A549 (cell line): ENCODE measurements around the gene HPSE. TPM values are rescaled to one million over a fixed set of nuclear protein-coding genes. Genes with fewer than 3 reads are reported as not detected.
A peak's percentile ranks its signal among the peaks of the same experiment; 100 is the strongest.

ENCODE experiments used
- ATAC-seq, 2 experiments: fragments of 200-7000 bp in 1 of 2; fragments of >200 bp in 1 of 2; cut with Nextera tagmentation in 1 of 2; cut with Tn5 transposase in 1 of 2; 3 replicates each; pipeline versions ENCODE4 v1.8.0 to v1.9.1; 2018 to 2020; ENCODE audit warnings: mild to moderate bottlenecking in 1 of 2, moderate library complexity in 1 of 2
- CTCF ChIA-PET: fragments of 300-600 bp; sonication (Branson Sonifier 250); formaldehyde crosslinking; extraction: SDS; loops from one replicate; lab custom pipeline; 2021; ENCODE audit warnings: antibody characterized with exemption, inconsistent platforms; lab: Yijun Ruan, JAX
- POLR2A ChIA-PET: fragments of 350-600 bp; formaldehyde crosslinking; extraction: SDS; loops from one replicate; lab custom pipeline; 2021; ENCODE audit warnings: antibody characterized with exemption, inconsistent platforms; lab: Yijun Ruan, JAX
- DNase-seq, 2 experiments: peaks; one replicate each; pipeline versions ENCODE4 v3.0.0 to v3.0.0-alpha.2; 2011 to 2016; ENCODE audit warnings: low read depth in 1 of 2, low spot score in 1 of 2
- FAIRE-seq: peaks from 2 replicates; lab custom pipeline; 2011; peaks lifted over from hg19 to GRCh38; lab: Jason Lieb, UNC
- H3K27ac ChIP-seq, 2 experiments: fragments of >200 bp; sonication (Bioruptor Twin); formaldehyde crosslinking; 3 replicates each; pipeline ENCODE4 v1.5.1; 2016 to 2017
- H3K4me1 ChIP-seq: fragments of >200 bp; sonication (Bioruptor Twin); formaldehyde crosslinking; 3 replicates; pipeline ENCODE4 v1.6.1; 2016
- H3K4me2 ChIP-seq: fragments of >200 bp; sonication (Bioruptor Twin); formaldehyde crosslinking; 3 replicates; pipeline ENCODE4 v1.6.1; 2016
- H3K4me3 ChIP-seq: fragments of >200 bp; sonication (Bioruptor Twin); formaldehyde crosslinking; 3 replicates; pipeline ENCODE4 v1.5.1; 2016
- H3K9me3 ChIP-seq: fragments of >200 bp; sonication (Bioruptor Twin); formaldehyde crosslinking; 3 replicates; pipeline ENCODE4 v1.6.1; 2016
- CBX2 ChIP-seq: fragments of 200-600 bp; sonication (generic); IDR thresholded peaks from 2 replicates; pipeline ENCODE4 v1.6.1; 2016; ENCODE audit warnings: low read depth, mild to moderate bottlenecking, borderline replicate concordance
- CBX8 ChIP-seq: fragments of 200-600 bp; sonication (generic); IDR thresholded peaks from 2 replicates; pipeline ENCODE4 v1.6.1; 2016
- CEBPB ChIP-seq, 2 experiments: fragments of >200 bp in 1 of 2; sonication (Bioruptor Twin) in 1 of 2; formaldehyde crosslinking in 1 of 2; IDR thresholded peaks; 2 replicates each; pipeline ENCODE4 v1.6.1; 2012 to 2016
- CHD2 ChIP-seq: fragments of 150-350 bp; IDR thresholded peaks from 2 replicates; pipeline ENCODE4 v1.6.1; 2014; ENCODE audit warnings: low read length; ENCODE audit not compliant: partially characterized antibody
- CTCF ChIP-seq: fragments of >200 bp; sonication (Bioruptor Twin); formaldehyde crosslinking; IDR thresholded peaks from 3 replicates; pipeline ENCODE4 v1.5.1; 2016
- EHF ChIP-seq: fragments of 250-450 bp; sonication (Bioruptor Pico); IDR thresholded peaks from 2 replicates; pipeline ENCODE4 v1.5.0; 2020; ENCODE audit warnings: mild to moderate bottlenecking
- ELK1 ChIP-seq: fragments of 150-350 bp; IDR thresholded peaks from 2 replicates; pipeline ENCODE4 v1.6.1; 2014; ENCODE audit warnings: low read depth, mild to moderate bottlenecking, low read length
- FOSL2 ChIP-seq, 2 experiments: fragments of 450-650 bp in 1 of 2; fragments of >200 bp in 1 of 2; sonication (Bioruptor Twin) in 1 of 2; formaldehyde crosslinking; IDR thresholded peaks; 2 replicates each; pipeline versions ENCODE4 v1.5.0 to v1.6.1; 2016 to 2020; ENCODE audit warnings: mild to moderate bottlenecking in 1 of 2, moderate library complexity in 1 of 2
- GATA3 ChIP-seq: IDR thresholded peaks from 2 replicates; pipeline ENCODE4 v1.6.1; 2012; ENCODE audit warnings: borderline replicate concordance
- HEYL ChIP-seq: fragments of 250-450 bp; sonication (Bioruptor Pico); IDR thresholded peaks from 2 replicates; pipeline ENCODE4 v1.8.0; 2021; ENCODE audit warnings: mild to moderate bottlenecking, moderate library complexity
- MAFK ChIP-seq: fragments of 450-650 bp; IDR thresholded peaks from 2 replicates; pipeline ENCODE4 v1.6.1; 2014; ENCODE audit not compliant: partially characterized antibody
- NPAS2 ChIP-seq: fragments of 250-450 bp; sonication (Bioruptor Pico); IDR thresholded peaks from 2 replicates; pipeline ENCODE4 v1.8.0; 2022; ENCODE audit warnings: mild to moderate bottlenecking, moderate library complexity, borderline replicate concordance
- POLR2AphosphoS2 ChIP-seq: conservative IDR thresholded peaks from 2 replicates; pipeline ENCODE4 v1.6.1; 2012; ENCODE audit warnings: low read length, improper control_type of control experiment, inconsistent platforms
- RAD21 ChIP-seq, 2 experiments: fragments of >200 bp in 1 of 2; sonication (Bioruptor Twin) in 1 of 2; formaldehyde crosslinking in 1 of 2; IDR thresholded peaks in 1 of 2; conservative IDR thresholded peaks in 1 of 2; 2 replicates in 1 of 2; 3 replicates in 1 of 2; pipeline ENCODE4 v1.6.1; 2012 to 2018; ENCODE audit warnings: inconsistent platforms in 1 of 2
- RARB ChIP-seq: fragments of 250-450 bp; sonication (Bioruptor Pico); IDR thresholded peaks from 2 replicates; pipeline ENCODE4 v1.8.0; 2021; ENCODE audit warnings: mild to moderate bottlenecking, moderate library complexity
- RCOR1 ChIP-seq: fragments of 150-350 bp; IDR thresholded peaks from 2 replicates; pipeline ENCODE4 v1.6.1; 2014; ENCODE audit warnings: antibody characterized with exemption, low read length, low read depth
- RNF2 ChIP-seq: fragments of 200-600 bp; sonication (generic); IDR thresholded peaks from 2 replicates; pipeline ENCODE4 v1.6.1; 2016; ENCODE audit warnings: low read depth, mild to moderate bottlenecking, antibody characterized with exemption, moderate library complexity, borderline replicate concordance
- SMC3 ChIP-seq: fragments of >200 bp; sonication (Bioruptor Twin); formaldehyde crosslinking; IDR thresholded peaks from 3 replicates; pipeline ENCODE4 v1.6.1; 2018; ENCODE audit warnings: inconsistent platforms
- SREBF2 ChIP-seq: fragments of 450-650 bp; IDR thresholded peaks from 2 replicates; pipeline ENCODE4 v1.6.1; 2014; ENCODE audit warnings: mild to moderate bottlenecking, moderate library complexity
- TP53 ChIP-seq: fragments of 250-450 bp; sonication (Bioruptor Pico); IDR thresholded peaks from 2 replicates; pipeline ENCODE4 v1.5.0; 2021; ENCODE audit warnings: mild to moderate bottlenecking, moderate library complexity
- ZFP36 ChIP-seq: fragments of 450-650 bp; IDR thresholded peaks from 2 replicates; pipeline ENCODE4 v1.6.1; 2014; ENCODE audit warnings: borderline replicate concordance; ENCODE audit not compliant: partially characterized antibody
- ZSCAN20 ChIP-seq: fragments of 250-450 bp; sonication (Bioruptor Pico); IDR thresholded peaks from 2 replicates; pipeline ENCODE4 v1.8.0; 2022; ENCODE audit warnings: mild to moderate bottlenecking, moderate library complexity
- WGBS: methylation state at CpG from one replicate; pipeline ENCODE4 v1.1.6; 2017; ENCODE audit errors: missing lambda C conversion rate; 5-methylcytosine and 5-hydroxymethylcytosine counted together
- polyA plus RNA-seq, 4 experiments: library from polyadenylated mRNA; depleted of rRNA in 3 of 4; stranded (reverse); fragments of >200 nt; fragmentation: RNase III in 1 of 4; extraction: RNeasy Plus Mini Kit Qiagen cat#74134 plus additional on column Dnase treatment in 1 of 4; gene quantifications; 2 replicates in 3 of 4; 3 replicates in 1 of 4; pipeline ENCODE4 v1.2.3, GENCODE V29; 2011 to 2017
- TF ChIP-seq, protein P1 (sequence below): fragments of 250-450 bp; sonication (Bioruptor Pico); IDR thresholded peaks from 2 replicates; pipeline ENCODE4 v1.5.0; 2020; ENCODE audit warnings: low read depth, mild to moderate bottlenecking, moderate library complexity

HPSE gene
- polyA plus RNA-seq, 2 of the 4 experiments (the other 2 are of a cell fraction), result 0.72 to 1.7 TPM

GRCh38 chr4:83283181-83283580 lies 51.5 kb downstream of the HPSE start:
- CTCF ChIA-PET, result interaction anchor here (0.9 to 3.7 kb wide), 9 partner anchors 9 to 223 kb away, joined by 3 to 19 read pairs (median 5); no protein-coding TSS in a partner anchor
- no peak for FAIRE-seq
- H3K4me2 ChIP-seq, result peak overlapping the region; percentile 91
- ATAC-seq, result no peak
- H3K4me1 ChIP-seq, result peaks cover 20% of the 10 kb centered on the region; the same call in 2 of the 3 replicates
- DNase-seq, result no peak
- TF ChIP-seq EHF, result no peak
- no peak for TF ChIP-seq GATA3
- no peak for TF ChIP-seq CBX2
- TF ChIP-seq NPAS2 (CRISPR knock-in tag), result no peak
- TF ChIP-seq, all 56 proteins: peak for 0
- H3K4me3 ChIP-seq, result peak overlapping the region; percentile 62; the same call in 1 of the 3 replicates
- H3K9me3 ChIP-seq, result no peaks in the 10 kb centered on the region
- no peak overlapping the region for H3K27ac ChIP-seq
- POLR2A ChIA-PET, result no interaction called here
- 88% methylated on average over 7 of the region's 7 CpGs for WGBS

DNA sequence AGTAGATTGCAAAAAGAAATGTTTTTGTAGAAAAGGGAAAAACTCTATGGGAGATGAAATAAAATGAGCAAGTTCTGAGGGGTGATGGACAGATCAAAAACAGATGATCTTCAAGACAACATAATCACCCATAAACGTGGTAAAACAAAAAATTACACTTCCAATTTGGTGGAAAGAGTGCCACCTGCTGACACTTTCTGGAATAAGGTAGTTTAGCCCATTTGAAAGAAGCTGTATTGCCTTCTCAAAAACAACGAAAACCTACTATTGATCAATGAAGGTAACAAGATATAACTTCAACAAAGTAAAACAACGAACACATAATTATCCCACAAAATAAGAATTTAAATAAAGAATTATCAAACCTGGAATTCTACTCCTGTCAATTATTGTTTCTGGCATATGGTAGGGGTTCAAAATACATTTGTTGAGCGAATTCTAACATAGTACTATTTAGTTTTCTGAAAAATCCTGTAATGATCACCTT lies 52.6 kb downstream of the HPSE start:
- Histone ChIP-seq H3K27ac (peak overlapping the region in 1 of 2 experiments; percentile 19; a peak in 1 of 6 replicates), H3K4me1 (peaks cover 20% of the 10 kb centered on the region; the same call in 2 of the 3 replicates), H3K4me3 (no peak overlapping the region), H3K4me2 (peak overlapping the region; percentile 40; the same call in 2 of the 3 replicates), H3K9me3 (no peaks in the 10 kb centered on the region)
- FAIRE-seq (no peak), ATAC-seq (no peak), DNase-seq (peak; percentile 42 to 52)
- WGBS, result 27% methylated on average over 4 of the region's 4 CpGs
- ChIA-PET CTCF (interaction anchor here (0.7 to 3.7 kb wide), 13 partner anchors 8 to 295 kb away, joined by 3 to 24 read pairs (median 5); no protein-coding TSS in a partner anchor), POLR2A (interaction anchor here (1.8 kb wide), 1 partner anchor 247 kb away, joined by 7 read pairs; the partner anchor contains the start of gene COPS4)
- TF ChIP-seq CTCF (peak; percentile 76), RNF2 (no peak), SMC3 (peak; percentile 61), CHD2 (no peak), RARB (CRISPR knock-in tag) (no peak), ZFP36 (no peak), RCOR1 (no peak), RAD21 (conservative IDR thresholded peaks at IDR 0.05 in 1 of 2, IDR thresholded peaks at IDR 0.05 in 1 of 2) (peak; percentile 70 to 72)

DNA sequence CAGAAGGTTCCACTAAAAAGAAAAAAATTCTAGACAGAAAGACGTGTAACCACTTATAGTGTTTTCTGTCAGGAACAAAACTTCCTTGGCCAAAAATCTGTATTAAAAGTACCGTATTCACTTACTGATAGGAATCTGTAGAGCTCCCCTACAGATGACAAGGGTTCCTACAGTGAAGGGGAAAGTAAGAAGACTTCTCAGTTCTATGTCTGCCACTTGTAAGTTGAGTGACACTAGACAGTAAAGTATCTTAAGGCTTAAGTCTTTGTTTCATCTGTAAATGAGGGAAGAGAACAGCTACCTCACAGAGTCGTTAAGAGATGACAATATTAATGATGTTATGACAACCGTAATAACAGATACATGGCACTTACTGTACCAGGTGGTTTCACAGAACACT lies 53.3 kb downstream of the HPSE start:
- peak in 1 of 2 experiments; percentile 6 for DNase-seq
- CTCF ChIA-PET, result interaction anchor here (0.6 to 3.1 kb wide), 10 partner anchors 9 to 241 kb away, joined by 3 to 24 read pairs (median 4); no protein-coding TSS in a partner anchor
- Histone ChIP-seq H3K4me1 (peaks cover 20% of the 10 kb centered on the region; the same call in 2 of the 3 replicates), H3K4me2 (peak overlapping the region; percentile 40; the same call in 2 of the 3 replicates), H3K4me3 (no peak overlapping the region), H3K27ac (peak overlapping the region in 1 of 2 experiments; percentile 19; a peak in 1 of 6 replicates), H3K9me3 (no peaks in the 10 kb centered on the region)
- TF ChIP-seq CBX8 (no peak), CEBPB (IDR thresholded peaks at IDR 0.05) (no peak), GATA3 (no peak), TP53 (CRISPR knock-in tag) (no peak), FOSL2 (IDR thresholded peaks at IDR 0.05) (no peak), FOSL2 (CRISPR knock-in tag; IDR thresholded peaks at IDR 0.05) (no peak), ELK1 (no peak), SREBF2 (no peak), RCOR1 (no peak), CTCF (no peak), POLR2AphosphoS2 (no peak), ZSCAN20 (no peak), MAFK (no peak), HEYL (CRISPR knock-in tag) (no peak)
- TF ChIP-seq, protein P1, sequence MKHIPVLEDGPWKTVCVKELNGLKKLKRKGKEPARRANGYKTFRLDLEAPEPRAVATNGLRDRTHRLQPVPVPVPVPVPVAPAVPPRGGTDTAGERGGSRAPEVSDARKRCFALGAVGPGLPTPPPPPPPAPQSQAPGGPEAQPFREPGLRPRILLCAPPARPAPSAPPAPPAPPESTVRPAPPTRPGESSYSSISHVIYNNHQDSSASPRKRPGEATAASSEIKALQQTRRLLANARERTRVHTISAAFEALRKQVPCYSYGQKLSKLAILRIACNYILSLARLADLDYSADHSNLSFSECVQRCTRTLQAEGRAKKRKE (CRISPR knock-in tag), result no peak
- 68% methylated on average over 4 of the region's 4 CpGs for WGBS
- no peak for FAIRE-seq
- ATAC-seq, result no peak
- POLR2A ChIA-PET, result interaction anchor here (0.6 to 1.8 kb wide), 3 partner anchors 121 to 819 kb away, joined by 3 to 7 read pairs (median 3); partner anchors contain the start of gene COPS4
